Measurements from ENCODE around the gene FANCC.

- no peak for TF ChIP-seq CTCF (IDR thresholded peaks at IDR 0.05)
- TF ChIP-seq POLR2A (IDR thresholded peaks at IDR 0.05) = no peak
Measured at GRCh38 chr9:95296761-95297160, 20.7 kb downstream of the FANCC start.
